GM19467 (cell line): ENCODE results near the gene SIAH1.
"Not testable (repeated sequence)": the region's sequence is repeated elsewhere in the genome, so short reads cannot be mapped to it uniquely, and the experiment has no call there.

Experiments
- ATAC-seq: cut with Tn5 transposase; IDR thresholded peaks from one replicate; pipeline ENCODE4 v1.9.1; 2021; ENCODE audit warnings: mild to moderate bottlenecking, moderate library complexity; ENCODE audit not compliant: unreplicated experiment

Gene SIAH1

GRCh38 chr16:48393485-48394354 is 8.5 kb upstream of the SIAH1 start:
- ATAC-seq = no peak

- no peak for ATAC-seq
These were observed 7.2 kb upstream of the SIAH1 start for GRCh38 chr16:48392407-48392806.

- no peak for ATAC-seq
These were observed 1.5 kb upstream of the SIAH1 start for GRCh38 chr16:48386559-48387312.

DNA sequence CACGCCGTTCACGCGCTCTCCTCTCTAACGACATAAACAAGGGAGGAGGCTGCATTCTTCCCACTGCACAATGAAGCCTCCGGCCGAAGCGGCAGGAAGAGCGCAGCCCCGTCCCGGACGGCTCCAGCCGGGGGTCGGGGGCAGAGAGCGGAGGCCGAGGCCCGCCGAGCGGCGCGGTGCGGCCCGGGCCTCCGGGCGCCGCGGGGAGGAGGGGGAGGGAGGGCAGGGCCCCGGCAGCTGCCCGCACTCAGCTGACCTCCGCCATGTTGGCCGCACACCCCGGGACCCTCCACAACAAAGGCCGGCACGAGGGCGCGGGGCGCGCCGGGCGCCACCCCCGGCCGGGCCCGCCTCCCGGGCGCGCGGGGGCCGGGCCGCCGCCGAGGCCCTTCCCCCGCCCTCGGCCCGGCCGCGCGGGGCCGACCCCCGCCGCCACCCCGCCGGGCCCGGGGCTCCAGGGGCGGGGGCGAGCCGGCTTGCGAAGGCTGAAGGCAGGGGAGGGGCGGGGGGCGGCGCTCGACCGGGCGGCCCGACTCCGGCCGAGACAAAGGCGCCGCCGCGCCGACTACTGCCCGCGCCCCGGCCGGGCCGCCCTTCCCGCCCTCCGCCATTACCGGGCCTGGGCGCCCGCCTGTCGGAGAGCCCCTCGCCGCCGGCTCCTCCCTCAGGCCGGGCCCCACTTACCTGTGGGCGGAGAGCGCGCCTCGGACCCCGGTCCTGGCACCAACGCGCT is 527 bp downstream of the SIAH1 start:
- ATAC-seq = peak; percentile 44

GRCh38 chr16:48383877-48384519 is 1.2 kb downstream of the SIAH1 start:
- ATAC-seq = no peak

DNA sequence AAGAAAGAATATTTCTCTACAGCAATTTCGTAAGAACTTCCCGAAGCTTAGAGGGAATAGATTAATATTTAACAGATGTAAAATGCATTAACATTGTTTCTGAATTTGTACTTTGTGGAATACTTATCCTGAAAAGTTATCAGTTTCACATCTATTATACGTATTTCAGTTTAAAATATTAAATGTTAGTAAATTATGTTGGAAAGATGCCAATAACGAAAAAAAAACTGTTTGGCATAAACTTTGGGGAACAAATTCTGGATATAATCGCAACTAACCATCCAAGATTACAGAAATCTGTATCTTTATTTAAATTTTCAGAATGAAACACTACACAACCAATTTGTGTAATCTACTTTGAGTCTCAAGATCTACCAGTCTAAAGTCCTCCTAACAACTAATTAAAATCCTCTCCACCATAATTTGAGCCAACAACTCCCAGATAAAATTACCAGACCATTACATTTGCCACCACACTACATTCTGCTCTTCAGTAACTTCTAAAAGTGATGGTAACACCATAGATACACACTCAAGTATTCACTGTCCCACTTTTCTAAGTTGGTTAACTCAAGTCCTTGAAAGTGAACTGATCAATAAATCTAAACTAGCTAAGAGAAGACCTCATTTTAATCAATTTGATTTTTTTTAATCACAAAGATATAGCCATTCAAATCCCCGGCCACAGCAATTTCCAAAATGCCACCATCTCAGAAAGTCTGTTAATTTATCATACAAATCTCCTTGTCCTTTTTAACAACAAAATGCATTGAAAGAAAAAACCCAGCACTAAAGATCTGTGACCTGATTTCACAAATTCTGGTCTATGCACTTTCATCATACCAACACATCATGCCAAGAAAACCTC is 2.0 kb downstream of the SIAH1 start:
- no peak for ATAC-seq

DNA sequence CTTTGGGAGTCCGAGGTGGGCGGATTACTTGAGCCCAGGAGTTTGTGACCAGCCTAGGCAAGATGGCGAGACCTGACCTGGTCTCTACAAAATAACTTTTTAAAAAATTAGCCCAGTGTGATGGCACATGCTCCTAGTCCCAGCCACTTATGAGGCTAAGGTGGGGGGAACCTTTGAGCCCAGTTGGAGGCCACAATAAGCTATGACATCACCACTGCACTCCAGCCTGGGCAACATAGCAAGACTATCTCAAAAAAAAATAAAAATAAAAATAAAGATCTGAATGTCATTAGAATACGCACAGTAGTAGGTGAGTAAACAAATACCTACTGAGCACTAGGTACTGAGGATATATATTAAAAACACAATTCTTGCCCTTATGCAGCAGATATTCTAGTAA is 3.1 kb downstream of the SIAH1 start:
- no peak for ATAC-seq

DNA sequence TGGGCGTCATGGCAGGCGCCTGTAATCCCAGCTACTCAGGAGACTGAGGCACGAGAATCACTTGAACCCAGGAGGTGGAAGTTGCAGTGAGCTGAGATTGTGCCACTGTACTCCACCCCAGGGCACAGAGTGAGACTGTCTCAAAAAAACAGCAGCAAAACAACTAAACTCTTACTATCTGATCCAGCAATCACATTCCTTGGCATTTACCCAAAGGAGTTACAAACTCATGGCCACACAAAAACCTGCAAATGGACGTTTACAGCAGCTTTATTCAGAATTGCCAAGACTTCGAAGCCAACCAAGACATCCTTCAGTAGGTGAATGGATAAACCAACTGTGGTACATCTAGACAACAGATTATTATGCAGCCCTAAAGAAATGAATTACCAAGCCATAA is 4.0 kb downstream of the SIAH1 start:
- ATAC-seq = no peak

DNA sequence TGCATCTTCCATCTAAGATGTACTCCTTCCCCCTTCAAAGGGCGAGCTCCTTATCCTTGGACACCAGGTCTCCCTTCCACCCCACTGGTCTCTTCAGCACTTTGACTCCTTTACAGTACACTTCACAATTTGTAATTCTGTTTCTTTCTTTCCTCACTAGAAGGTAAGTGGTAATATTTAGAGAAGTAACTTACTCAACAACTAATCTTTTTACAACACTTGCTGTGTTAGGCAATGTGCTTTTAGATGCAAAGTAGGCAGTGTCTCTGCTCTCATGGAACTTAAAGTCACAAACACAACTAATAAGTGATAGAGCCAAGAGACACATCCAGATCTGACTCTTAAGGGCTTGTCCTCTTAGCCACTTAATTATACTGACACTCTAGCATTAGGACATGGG is 6.4 kb downstream of the SIAH1 start:
- no peak for ATAC-seq

DNA sequence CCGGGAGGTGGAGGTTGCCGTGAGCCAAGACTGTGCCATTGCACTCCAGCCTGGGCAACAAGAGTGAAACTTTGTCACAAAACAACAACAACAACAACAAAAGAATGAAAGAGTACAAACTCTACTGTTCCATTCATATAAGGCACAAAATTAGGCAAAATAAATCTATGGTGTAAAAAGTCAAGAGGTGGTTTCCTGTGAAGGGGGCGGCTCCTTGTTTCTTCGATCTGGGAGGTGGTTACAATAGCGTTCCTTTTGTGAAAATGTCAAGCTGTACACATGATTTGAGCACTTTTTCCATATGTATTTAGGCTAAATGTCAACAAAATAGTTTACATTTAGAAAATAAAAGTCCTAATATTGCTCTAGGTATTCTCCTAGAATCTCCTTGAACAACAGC is 6.9 kb downstream of the SIAH1 start:
- ATAC-seq = no peak

- not testable (repeated sequence) for ATAC-seq
These were observed 7.9 kb downstream of the SIAH1 start for GRCh38 chr16:48377301-48377700.

GRCh38 chr16:48374255-48374654 is 11.0 kb downstream of the SIAH1 start:
- no peak for ATAC-seq

- ATAC-seq = no peak
These were observed 11.8 kb downstream of the SIAH1 start for GRCh38 chr16:48373258-48374029.

GRCh38 chr16:48372744-48373143 is 12.5 kb downstream of the SIAH1 start:
- ATAC-seq = no peak

DNA sequence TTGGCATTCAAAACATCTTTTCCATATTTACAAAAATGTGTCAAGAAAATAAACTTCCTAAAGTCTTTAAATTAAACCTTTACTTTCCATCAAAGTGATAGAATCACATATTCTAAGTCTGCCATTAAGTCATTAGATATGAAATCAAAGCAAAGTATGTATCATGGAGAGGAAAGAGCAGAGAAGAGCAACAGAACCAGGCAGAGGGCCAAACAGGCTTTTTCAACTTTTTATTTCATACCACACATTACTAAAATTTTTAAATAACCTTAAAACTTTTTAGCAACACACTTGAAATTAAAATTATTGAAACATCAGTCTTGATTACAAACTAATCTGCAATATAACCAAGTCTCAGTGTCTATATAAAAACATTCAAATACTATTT is 13.8 kb downstream of the SIAH1 start:
- ATAC-seq = no peak

- not testable (repeated sequence) for ATAC-seq
These were observed 14.4 kb downstream of the SIAH1 start for GRCh38 chr16:48370668-48371392.

- ATAC-seq = no peak
These were observed 15.0 kb downstream of the SIAH1 start for GRCh38 chr16:48370229-48370628.

- ATAC-seq = no peak
These were observed 15.4 kb downstream of the SIAH1 start for GRCh38 chr16:48369765-48370164.
